ENCODE measurements around the gene ZNF79. TPM values are rescaled to one million over a fixed set of nuclear protein-coding genes. Genes with fewer than 3 reads are reported as not detected.
A peak's percentile ranks its signal among the peaks of the same experiment; 100 is the strongest.

Gene ZNF79
- total and polyA plus RNA-seq, 9 of the 15 experiments (the other 6 are each of a cell fraction or from before 2014, with no cell fraction given) = 0.62 to 7.0 (median 4.1) TPM

DNA sequence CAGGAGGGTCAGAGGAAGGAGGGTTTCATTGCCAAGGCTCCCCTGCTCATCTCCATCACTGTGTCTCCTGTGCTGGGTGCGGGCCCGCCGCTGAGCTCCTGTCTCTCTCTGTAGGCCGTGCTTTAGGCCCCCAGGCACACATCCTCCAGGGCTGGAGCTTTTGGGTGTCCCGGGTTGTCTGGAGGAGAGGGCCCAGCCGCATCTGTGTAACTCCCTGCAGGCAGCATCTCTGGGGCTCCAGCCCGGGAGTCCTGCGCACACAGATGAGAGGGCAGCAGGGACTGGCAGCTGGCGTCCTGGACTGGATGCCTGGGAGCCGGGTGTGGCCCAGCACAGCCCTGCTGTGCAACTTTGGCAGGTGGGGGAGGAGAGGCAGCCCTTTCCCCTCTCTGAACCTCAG, 67.3 kb downstream of the ZNF79 start (continued):
- TF ChIP-seq, protein P1, sequence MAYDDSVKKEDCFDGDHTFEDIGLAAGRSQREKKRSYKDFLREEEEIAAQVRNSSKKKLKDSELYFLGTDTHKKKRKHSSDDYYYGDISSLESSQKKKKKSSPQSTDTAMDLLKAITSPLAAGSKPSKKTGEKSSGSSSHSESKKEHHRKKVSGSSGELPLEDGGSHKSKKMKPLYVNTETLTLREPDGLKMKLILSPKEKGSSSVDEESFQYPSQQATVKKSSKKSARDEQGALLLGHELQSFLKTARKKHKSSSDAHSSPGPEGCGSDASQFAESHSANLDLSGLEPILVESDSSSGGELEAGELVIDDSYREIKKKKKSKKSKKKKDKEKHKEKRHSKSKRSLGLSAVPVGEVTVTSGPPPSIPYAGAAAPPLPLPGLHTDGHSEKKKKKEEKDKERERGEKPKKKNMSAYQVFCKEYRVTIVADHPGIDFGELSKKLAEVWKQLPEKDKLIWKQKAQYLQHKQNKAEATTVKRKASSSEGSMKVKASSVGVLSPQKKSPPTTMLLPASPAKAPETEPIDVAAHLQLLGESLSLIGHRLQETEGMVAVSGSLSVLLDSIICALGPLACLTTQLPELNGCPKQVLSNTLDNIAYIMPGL (CRISPR knock-in tag; IDR thresholded peaks at IDR 0.05) = no peak
- TF ChIP-seq HEY1 (CRISPR knock-in tag; IDR thresholded peaks at IDR 0.05; ENCODE audit: borderline replicate concordance) (no peak), TAL1 (IDR thresholded peaks at IDR 0.05) (no peak)

DNA sequence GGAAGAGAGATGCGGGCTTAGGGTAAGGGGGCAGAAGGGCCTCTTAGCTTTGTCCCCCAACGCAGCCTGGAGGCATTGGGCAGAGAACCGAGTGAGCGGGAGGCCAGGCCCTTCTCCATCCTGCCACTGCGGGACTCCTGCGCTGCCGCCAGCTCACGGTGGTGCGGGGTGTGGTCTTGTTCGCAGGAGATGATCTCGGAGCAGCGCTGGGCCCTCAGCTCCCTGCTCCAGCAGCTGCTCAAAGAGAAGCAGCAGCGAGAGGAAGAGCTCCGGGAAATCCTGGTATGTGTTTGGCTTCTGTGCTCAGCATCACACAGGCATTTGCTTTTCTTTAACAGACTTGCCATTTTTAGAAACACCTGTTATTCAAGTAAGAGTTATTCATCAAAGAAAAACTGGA, 68.4 kb downstream of the ZNF79 start:
- in situ Hi-C loops (cut with MboI) (no loop called here), intact Hi-C loops (cut with micrococcal nuclease) (no loop called here)
- Histone ChIP-seq H3K36me3 (ENCODE audit: control insufficient read depth, insufficient read depth, low read length) (peaks cover 35% of the 10 kb centered on the region; the same call in 2 of the 3 replicates), H3K9ac (ENCODE audit: insufficient read depth in 1 of 2, low read depth in 2 of 2, low read length in 2 of 2) (peak overlapping the region in 1 of 2 experiments; percentile 26; a peak in 1 of 4 replicates), H3K79me2 (ENCODE audit: control insufficient read depth, insufficient read depth, low read length) (no peaks in the 10 kb centered on the region), H3K9me1 (ENCODE audit: control insufficient read depth, insufficient read depth, low read length) (no peaks in the 10 kb centered on the region), H3K27ac (ENCODE audit: extremely low read depth, low read depth, low read length) (no peak overlapping the region), H3K27me3 (ENCODE audit: control insufficient read depth in 2 of 2, insufficient read depth in 2 of 2, low read length in 2 of 2) (no peaks in the 10 kb centered on the region), H3K9me3 (replicated peaks; ENCODE audit: control insufficient read depth, insufficient read depth, low read depth, low read length) (no peaks in the 10 kb centered on the region), H3K4me3 (no peak overlapping the region), H3K4me2 (ENCODE audit: insufficient read depth, low read length) (no peak overlapping the region), H4K20me1 (replicated peaks; ENCODE audit: control insufficient read depth, insufficient read depth, low read length) (no peaks in the 10 kb centered on the region), H2AFZ (ENCODE audit: low read depth, low read length) (no peak overlapping the region), H3K4me1 (replicated peaks in 1 of 2; ENCODE audit: control insufficient read depth in 2 of 2, insufficient read depth in 2 of 2, low read length in 2 of 2) (peaks cover 6 to 30% of the 10 kb centered on the region in 2 experiments; a peak in 4 of 5 replicates)
- TF ChIP-seq ARID1B (IDR thresholded peaks at IDR 0.05) = no peak
- TF ChIP-seq PRPF4 (IDR thresholded peaks at IDR 0.05; ENCODE audit: insufficient read depth, low read depth, low read length, poor library complexity, severe bottlenecking) = no peak
- no peak for TF ChIP-seq PYGO2 (tag; IDR thresholded peaks at IDR 0.05)
- no peak for TF ChIP-seq HNRNPLL (IDR thresholded peaks at IDR 0.05; ENCODE audit: low read depth, low read length, poor library complexity, severe bottlenecking)
- no peak for TF ChIP-seq IRF2 (CRISPR knock-in tag; IDR thresholded peaks at IDR 0.05)
- TF ChIP-seq, protein P2, sequence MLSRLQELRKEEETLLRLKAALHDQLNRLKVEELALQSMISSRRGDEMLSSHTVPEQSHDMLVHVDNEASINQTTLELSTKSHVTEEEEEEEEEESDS (CRISPR knock-in tag; IDR thresholded peaks at IDR 0.05) = no peak
- TF ChIP-seq NFXL1 (CRISPR knock-in tag; IDR thresholded peaks at IDR 0.05) = no peak
- TF ChIP-seq KLF10 (CRISPR knock-in tag; IDR thresholded peaks at IDR 0.05) = no peak
- DNase-seq (ENCODE audit: extremely low read depth in 1 of 4, low spot score in 3 of 4) (no peak), FAIRE-seq (no peak), ATAC-seq (no peak)
- POLR2A ChIA-PET = no interaction called here
- 71% methylated on average over 13 of the region's 14 CpGs for WGBS (ENCODE audit: insufficient coverage, low coverage, missing lambda C conversion rate)
- CTCF ChIA-PET (ENCODE audit: low intra/inter-chr PET ratio) = no interaction called here
- BruUV-seq (replicated peaks) = no TSS peak
